Measurements from ENCODE around the gene ZNF559. TPM values are rescaled to one million over a fixed set of nuclear protein-coding genes. Genes with fewer than 3 reads are reported as not detected.
"Not testable (repeated sequence)": the region's sequence is repeated elsewhere in the genome, so short reads cannot be mapped to it uniquely, and the experiment has no call there.

Gene ZNF559
- 1 to 10 TPM; 3.8 to 9.9 (median 7.1) TPM for polyA plus RNA-seq
- long read RNA-seq, donor 1, result 0 reads
- long read RNA-seq, donor 2, result 0 reads
- long read RNA-seq, donor 3, full-length matches to known transcripts, result 2 of 2 reads
- long read RNA-seq, donor 3, partial matches to known transcripts, result 0 of 2 reads
- long read RNA-seq, donor 3, other reads (novel, unspliced or antisense), result 0 of 2 reads
- long read RNA-seq, donor 4, result 0 reads
- long read RNA-seq, donor 5, partial matches to known transcripts, result 0 of 1 reads
- long read RNA-seq, donor 5, other reads (novel, unspliced or antisense), result 0 of 1 reads
- long read RNA-seq, donor 6, result 0 reads
- long read RNA-seq, donor 7, partial matches to known transcripts, result 0 of 2 reads
- long read RNA-seq, donor 7, other reads (novel, unspliced or antisense), result 0 of 2 reads
- long read RNA-seq, donor 8, result 0 reads
- long read RNA-seq, donor 9, result 0 reads
- long read RNA-seq, donor 10, partial matches to known transcripts, result 0 of 3 reads
- long read RNA-seq, donor 10, other reads (novel, unspliced or antisense), result 0 of 3 reads

- Histone ChIP-seq H3K36me3 (ENCODE audit: control insufficient read depth in 3 of 3, insufficient read depth in 2 of 3, low read depth in 1 of 3, low read length in 3 of 3) (peaks cover 0 to 11% (median 0%) of the 10 kb centered on the region in 3 donors), H3K27ac (ENCODE audit: low read depth in 1 of 3, low read length in 2 of 3) (peak within 1 kb of the TSS; percentile 81 to 96 (median 90)), H3K9me3 (ENCODE audit: control insufficient read depth in 2 of 2, insufficient read depth in 1 of 2, low read depth in 1 of 2, low read length in 1 of 2) (peaks cover 0 to 38% of the 10 kb centered on the region in 2 donors), H3K27me3 (ENCODE audit: control insufficient read depth in 3 of 3, insufficient read depth in 3 of 3, low read length in 3 of 3) (no peaks in the 10 kb centered on the region), H3K4me1 (ENCODE audit: control insufficient read depth in 3 of 3, insufficient read depth in 2 of 3, low read depth in 1 of 3, low read length in 2 of 3) (peaks cover 0 to 3% (median 2%) of the 10 kb centered on the region in 3 donors), H3K4me3 (ENCODE audit: low read depth in 1 of 3, low read length in 3 of 3) (peak within 1 kb of the TSS; percentile 70 to 94 (median 83))
- 1 to 2% (median 1%) methylated on average over 47 to 48 of the region's 48 CpGs for WGBS, 3 donors
- DNase-seq (peak; percentile 91 to 96), FAIRE-seq (no peak)
Observed at GRCh38 chr19:9323919-9324583, at the start of gene ZNF559. Gene ZNF559 (plus strand): TSS chr19:9324179. CDS start chr19:9338550, 14,371 bp downstream.

GRCh38 chr19:9283485-9283884 lies 40.5 kb upstream of the ZNF559 start:
- H3K36me3 ChIP-seq (ENCODE audit: control insufficient read depth in 3 of 3, insufficient read depth in 2 of 3, low read depth in 1 of 3, low read length in 3 of 3); DNase-seq; H3K4me1 ChIP-seq (ENCODE audit: control insufficient read depth in 3 of 3, insufficient read depth in 2 of 3, low read depth in 1 of 3, low read length in 2 of 3); FAIRE-seq; H3K27me3 ChIP-seq (ENCODE audit: control insufficient read depth in 3 of 3, insufficient read depth in 3 of 3, low read length in 3 of 3); H3K27ac ChIP-seq (ENCODE audit: low read depth in 1 of 3, low read length in 2 of 3); H3K4me3 ChIP-seq (ENCODE audit: low read depth in 1 of 3, low read length in 3 of 3): not testable (repeated sequence)
- H3K9me3 ChIP-seq (ENCODE audit: control insufficient read depth in 2 of 2, insufficient read depth in 1 of 2, low read depth in 1 of 2, low read length in 1 of 2), result peaks cover 0 to 16% of the 10 kb centered on the region in 2 donors
- WGBS, 3 donors, result 18 to 46% (median 46%) methylated on average over 21 to 38 of the region's 38 CpGs

- FAIRE-seq (no peak), DNase-seq (no peak)
- Histone ChIP-seq H3K36me3 (ENCODE audit: control insufficient read depth in 3 of 3, insufficient read depth in 2 of 3, low read depth in 1 of 3, low read length in 3 of 3) (peaks cover 0 to 3% (median 0%) of the 10 kb centered on the region in 3 donors), H3K27ac (ENCODE audit: low read depth in 1 of 3, low read length in 2 of 3) (no peak overlapping the region), H3K4me1 (ENCODE audit: control insufficient read depth in 3 of 3, insufficient read depth in 2 of 3, low read depth in 1 of 3, low read length in 2 of 3) (no peaks in the 10 kb centered on the region), H3K27me3 (ENCODE audit: control insufficient read depth in 3 of 3, insufficient read depth in 3 of 3, low read length in 3 of 3) (no peaks in the 10 kb centered on the region), H3K9me3 (ENCODE audit: control insufficient read depth in 2 of 2, insufficient read depth in 1 of 2, low read depth in 1 of 2, low read length in 1 of 2) (peaks cover 1 to 35% of the 10 kb centered on the region in 2 donors), H3K4me3 (ENCODE audit: low read depth in 1 of 3, low read length in 3 of 3) (no peak overlapping the region)
- WGBS, 3 donors, result 96 to 100% (median 96%) methylated on average over 2 of the region's 2 CpGs
Observed at GRCh38 chr19:9289231-9289884, 34.6 kb upstream of the ZNF559 start.

- H3K27ac ChIP-seq (ENCODE audit: low read depth in 1 of 3, low read length in 2 of 3), result no peak overlapping the region
- H3K36me3 ChIP-seq (ENCODE audit: control insufficient read depth in 3 of 3, insufficient read depth in 2 of 3, low read depth in 1 of 3, low read length in 3 of 3), result peaks cover 0 to 25% (median 21%) of the 10 kb centered on the region in 3 donors
- DNase-seq (no peak), FAIRE-seq (no peak)
- H3K9me3 ChIP-seq (ENCODE audit: control insufficient read depth in 2 of 2, insufficient read depth in 1 of 2, low read depth in 1 of 2, low read length in 1 of 2), result peaks cover 6 to 46% of the 10 kb centered on the region in 2 donors
- no peak overlapping the region for H3K4me3 ChIP-seq (ENCODE audit: low read depth in 1 of 3, low read length in 3 of 3)
- H3K27me3 ChIP-seq (ENCODE audit: control insufficient read depth in 3 of 3, insufficient read depth in 3 of 3, low read length in 3 of 3), result no peaks in the 10 kb centered on the region
- WGBS, 3 donors, result 95 to 96% (median 95%) methylated on average over 4 of the region's 4 CpGs
- no peaks in the 10 kb centered on the region for H3K4me1 ChIP-seq (ENCODE audit: control insufficient read depth in 3 of 3, insufficient read depth in 2 of 3, low read depth in 1 of 3, low read length in 2 of 3)
Observed at GRCh38 chr19:9295411-9295849, 28.5 kb upstream of the ZNF559 start.

GRCh38 chr19:9296336-9296735 lies 27.6 kb upstream of the ZNF559 start:
- Histone ChIP-seq H3K27me3 (ENCODE audit: control insufficient read depth in 3 of 3, insufficient read depth in 3 of 3, low read length in 3 of 3) (no peaks in the 10 kb centered on the region), H3K4me1 (ENCODE audit: control insufficient read depth in 3 of 3, insufficient read depth in 2 of 3, low read depth in 1 of 3, low read length in 2 of 3) (no peaks in the 10 kb centered on the region), H3K9me3 (ENCODE audit: control insufficient read depth in 2 of 2, insufficient read depth in 1 of 2, low read depth in 1 of 2, low read length in 1 of 2) (peaks cover 6 to 48% of the 10 kb centered on the region in 2 donors), H3K27ac (ENCODE audit: low read depth in 1 of 3, low read length in 2 of 3) (no peak overlapping the region), H3K36me3 (ENCODE audit: control insufficient read depth in 3 of 3, insufficient read depth in 2 of 3, low read depth in 1 of 3, low read length in 3 of 3) (peaks cover 0 to 31% (median 23%) of the 10 kb centered on the region in 3 donors), H3K4me3 (ENCODE audit: low read depth in 1 of 3, low read length in 3 of 3) (no peak overlapping the region)
- DNase-seq, result no peak
- 93 to 96% (median 95%) methylated on average over 2 of the region's 2 CpGs for WGBS, 3 donors
- no peak for FAIRE-seq

- H3K27ac ChIP-seq (ENCODE audit: low read depth in 1 of 3, low read length in 2 of 3), result no peak overlapping the region
- FAIRE-seq, result no peak
- peaks cover 4 to 16% (median 6%) of the 10 kb centered on the region in 3 donors for H3K36me3 ChIP-seq (ENCODE audit: control insufficient read depth in 3 of 3, insufficient read depth in 2 of 3, low read depth in 1 of 3, low read length in 3 of 3)
- DNase-seq, result no peak
- H3K4me3 ChIP-seq (ENCODE audit: low read depth in 1 of 3, low read length in 3 of 3), result no peak overlapping the region
- no peaks in the 10 kb centered on the region for H3K27me3 ChIP-seq (ENCODE audit: control insufficient read depth in 3 of 3, insufficient read depth in 3 of 3, low read length in 3 of 3)
- WGBS, 3 donors, result 93 to 100% (median 97%) methylated on average over 1 of the region's 1 CpG
- peaks cover 0 to 7% of the 10 kb centered on the region in 2 donors for H3K9me3 ChIP-seq (ENCODE audit: control insufficient read depth in 2 of 2, insufficient read depth in 1 of 2, low read depth in 1 of 2, low read length in 1 of 2)
- peaks cover 0 to 3% (median 1%) of the 10 kb centered on the region in 3 donors for H3K4me1 ChIP-seq (ENCODE audit: control insufficient read depth in 3 of 3, insufficient read depth in 2 of 3, low read depth in 1 of 3, low read length in 2 of 3)
Observed at GRCh38 chr19:9306443-9306842, 17.5 kb upstream of the ZNF559 start.

- WGBS, 3 donors, result 70 to 75% (median 72%) methylated on average over 10 of the region's 10 CpGs
- no peak for FAIRE-seq
- peaks cover 0 to 1% (median 0%) of the 10 kb centered on the region in 3 donors for H3K27me3 ChIP-seq (ENCODE audit: control insufficient read depth in 3 of 3, insufficient read depth in 3 of 3, low read length in 3 of 3)
- no peak overlapping the region for H3K4me3 ChIP-seq (ENCODE audit: low read depth in 1 of 3, low read length in 3 of 3)
- peaks cover 0 to 5% (median 4%) of the 10 kb centered on the region in 3 donors for H3K36me3 ChIP-seq (ENCODE audit: control insufficient read depth in 3 of 3, insufficient read depth in 2 of 3, low read depth in 1 of 3, low read length in 3 of 3)
- H3K9me3 ChIP-seq (ENCODE audit: control insufficient read depth in 2 of 2, insufficient read depth in 1 of 2, low read depth in 1 of 2, low read length in 1 of 2), result peaks cover 0 to 9% of the 10 kb centered on the region in 2 donors
- peaks cover 0 to 3% (median 1%) of the 10 kb centered on the region in 3 donors for H3K4me1 ChIP-seq (ENCODE audit: control insufficient read depth in 3 of 3, insufficient read depth in 2 of 3, low read depth in 1 of 3, low read length in 2 of 3)
- DNase-seq, result no peak
- no peak overlapping the region for H3K27ac ChIP-seq (ENCODE audit: low read depth in 1 of 3, low read length in 2 of 3)
Observed at GRCh38 chr19:9308091-9308770, 15.7 kb upstream of the ZNF559 start.

Data from small intestine (tissue), 16 donors.